Stimulated activated CD4-positive, alpha-beta T cell treated with anti-CD3 and anti-CD28 coated beads, Interleukin-15, amount 100 ng/mL, for 24 hours (primary cell): Measurements from ENCODE around the gene ESYT2.
A peak's percentile ranks its signal among the peaks of the same experiment; 100 is the strongest.
"Not testable (repeated sequence)": the region's sequence is repeated elsewhere in the genome, so short reads cannot be mapped to it uniquely, and the experiment has no call there.

Experiments used
- DNase-seq: peaks from one replicate; pipeline ENCODE4 v3.0.0-alpha.2; 2020

ESYT2 gene

GRCh38 chr7:158854681-158855081, 25.4 kb upstream of the ESYT2 start:
- no peak for DNase-seq

GRCh38 chr7:158850545-158851102, 21.3 kb upstream of the ESYT2 start:
- DNase-seq, result no peak

GRCh38 chr7:158849768-158850544, 20.6 kb upstream of the ESYT2 start:
- DNase-seq, result no peak

GRCh38 chr7:158849442-158849767, 20.1 kb upstream of the ESYT2 start:
- no peak for DNase-seq

GRCh38 chr7:158847451-158847866, 18.1 kb upstream of the ESYT2 start:
- DNase-seq, result peak; percentile 40

- no peak for DNase-seq
These were observed 17.0 kb upstream of the ESYT2 start for GRCh38 chr7:158846304-158846703.

GRCh38 chr7:158843771-158844170, 14.5 kb upstream of the ESYT2 start:
- DNase-seq, result no peak

GRCh38 chr7:158842486-158842885, 13.2 kb upstream of the ESYT2 start:
- no peak for DNase-seq

- no peak for DNase-seq
These were observed 11.3 kb upstream of the ESYT2 start for GRCh38 chr7:158840604-158841003.

GRCh38 chr7:158839177-158839576, 9.9 kb upstream of the ESYT2 start:
- DNase-seq, result not testable (repeated sequence)

- DNase-seq, result no peak
These were observed 8.7 kb upstream of the ESYT2 start for GRCh38 chr7:158837790-158838637.

- no peak for DNase-seq
These were observed 7.4 kb upstream of the ESYT2 start for GRCh38 chr7:158836692-158837091.

- DNase-seq, result no peak
These were observed 5.8 kb upstream of the ESYT2 start for GRCh38 chr7:158834878-158835784.

- no peak for DNase-seq
These were observed 3.7 kb upstream of the ESYT2 start for GRCh38 chr7:158832994-158833393.

- no peak for DNase-seq
These were observed 2.4 kb upstream of the ESYT2 start for GRCh38 chr7:158831738-158832091.

- no peak for DNase-seq
These were observed 958 bp upstream of the ESYT2 start for GRCh38 chr7:158830211-158830723.

- DNase-seq, result peak; percentile 76
These were observed 328 bp downstream of the ESYT2 start for GRCh38 chr7:158829021-158829341.

GRCh38 chr7:158828133-158829020, 932 bp downstream of the ESYT2 start:
- peak; percentile 48 for DNase-seq

- peak; percentile 25 for DNase-seq
These were observed 1.7 kb downstream of the ESYT2 start for GRCh38 chr7:158827411-158828132.

GRCh38 chr7:158825628-158826289, 3.5 kb downstream of the ESYT2 start:
- DNase-seq, result peak; percentile 38
